Pancreas (tissue), 10 donors: ENCODE measurements around the gene VWDE. TPM values are rescaled to one million over a fixed set of nuclear protein-coding genes. Genes with fewer than 3 reads are reported as not detected.

Source experiments
- ATAC-seq, 4 donors: fragments of 200-7000 bp; cut with Tn5 transposase; one replicate each; pipeline versions ENCODE4 v1.8.0 to v1.9.1; 2020; ENCODE audit warnings: mild to moderate bottlenecking in 4 of 4, moderate library complexity in 4 of 4
- DNase-seq, 6 donors: peaks; one replicate each; pipeline ENCODE4 v3.0.0-alpha.2; 2020
- FAIRE-seq: peaks from 2 replicates; lab custom pipeline; 2012; peaks lifted over from hg19 to GRCh38; lab: Jason Lieb, UNC
- H3K27ac ChIP-seq, 4 donors: fragments of 200-600 bp; sonication (generic); 1 replicate in 3 of 4; 2 replicates in 1 of 4; pipeline versions ENCODE4 v1.5.0 to v1.8.0; 2020
- H3K27me3 ChIP-seq, 4 donors: fragments of 200-600 bp; one replicate each; pipeline ENCODE4 v1.8.0; 2021
- H3K36me3 ChIP-seq, 3 donors: fragments of 200-600 bp; sonication (generic) in 1 of 3; one replicate each; pipeline versions ENCODE4 v1.5.0 to v1.8.0; 2020 to 2021
- H3K4me1 ChIP-seq, 3 donors: fragments of 200-600 bp; one replicate each; pipeline ENCODE4 v1.8.0; 2021
- H3K4me3 ChIP-seq, 4 donors: fragments of 200-600 bp; sonication (generic) in 2 of 4; one replicate each; pipeline versions ENCODE4 v1.5.0 to v1.8.0; 2020 to 2021
- H3K9me3 ChIP-seq, 4 donors: fragments of 200-600 bp; one replicate each; pipeline ENCODE4 v1.8.0; 2021
- CTCF ChIP-seq, 4 donors: fragments of 200-600 bp; sonication (generic) in 3 of 4; IDR thresholded peaks; one replicate each; pipeline versions ENCODE4 v1.5.0 to v1.8.0; 2021; ENCODE audit warnings: antibody characterized with exemption in 4 of 4
- WGBS, 2 donors: extraction: QIAGEN DNeasy Blood & Tissue Kit; methylation state at CpG; one replicate each; pipeline ENCODE4 v1.1.7; 2013; 5-methylcytosine and 5-hydroxymethylcytosine counted together
- intact Hi-C, 3 donors: fragments of 100-400 bp; cut with DNase I; formaldehyde crosslinking; loops; one replicate each; pipeline versions ENCODE4 v1.11.1 to v1.14.2; 2022
- polyA plus RNA-seq, 2 donors: library from polyadenylated mRNA; stranded (reverse); fragments of 200-250 nt; gene quantifications; one replicate each; pipeline ENCODE4 v1.2.3, GENCODE V29; 2013
- total RNA-seq, 6 donors: library from RNA; stranded (reverse); fragmentation: NEBNext Ultra II Directional in 4 of 6; extraction: Animal tissue kit (Norgen Biotek cat#: 25700) in 4 of 6; gene quantifications; one replicate each; pipeline versions ENCODE4 v1.2.1 to v1.2.4, GENCODE V29; 2021 to 2023
- donor health status: healthy with polysubstance abuse.
- donor health status: DM: no; HTN: no; CAD: no; lungs with moderate emphysema.
- donor health status: DM: no; HTN: no; CAD: no.
- donor health status: control.
- donor health status: control.
- donor health status: Bipolar disorder and iron deficiency.
- donor health status: DM: yes; HTN: yes; CAD: no.
- donor health status: DM: no; HTN: no; CAD: no.
- donor health status: DM: no; HTN: no; CAD: no.
- donor health status: DM: yes; HTN: yes; CAD: no.

VWDE gene
- total and polyA plus RNA-seq, 8 donors = 0.37 to 7.9 (median 1.2) TPM

DNA sequence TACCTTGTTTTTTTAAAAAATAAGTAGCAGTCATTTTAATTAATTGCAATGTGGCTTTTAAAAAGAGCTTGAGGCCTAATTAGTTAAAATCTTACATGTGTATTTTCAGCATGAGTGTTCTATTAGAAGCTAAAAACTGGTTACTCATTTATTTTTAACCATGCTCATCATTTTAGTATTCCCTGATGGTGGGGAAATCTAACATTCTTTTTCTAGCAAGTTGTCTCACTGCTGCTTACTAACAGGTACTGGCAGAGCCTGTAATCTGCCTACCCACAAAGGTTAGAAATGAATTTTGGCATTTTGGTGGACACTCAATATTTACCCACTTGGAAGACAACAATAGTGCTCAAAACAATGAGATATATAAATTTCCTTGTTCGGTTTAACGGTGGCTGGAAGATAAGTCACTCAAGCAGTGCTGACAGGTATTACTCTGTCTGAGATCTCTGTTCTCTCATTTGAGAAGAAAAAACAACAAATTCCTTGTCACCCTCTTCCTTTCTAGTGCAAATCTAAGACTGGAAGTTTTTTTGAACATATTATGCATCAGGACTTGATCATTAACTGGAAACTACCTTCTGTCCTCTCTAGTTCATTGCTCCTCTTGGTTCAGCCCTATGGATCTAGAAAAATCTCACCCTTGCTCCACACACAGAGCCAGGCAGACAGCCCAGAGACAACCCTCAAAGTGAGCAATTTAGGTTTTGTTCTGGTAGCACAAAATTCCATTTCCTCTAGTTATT is 83.3 kb downstream of the VWDE start:
- intact Hi-C loops = loop anchor here (5.0 to 10.0 kb wide), 3 partner anchors 246 to 896 kb away; no protein-coding TSS in a partner anchor
- DNase-seq = no peak
- Histone ChIP-seq H3K27me3 (peaks cover 0 to 2% (median 0%) of the 10 kb centered on the region in 4 donors), H3K4me1 (no peaks in the 10 kb centered on the region), H3K4me3 (no peak overlapping the region), H3K27ac (no peak overlapping the region), H3K9me3 (no peaks in the 10 kb centered on the region), H3K36me3 (no peaks in the 10 kb centered on the region)
- FAIRE-seq = no peak
- ATAC-seq = no peak
- WGBS, 2 donors = 35 to 39% methylated on average over 2 of the region's 2 CpGs
- TF ChIP-seq CTCF (IDR thresholded peaks at IDR 0.05) = no peak

GRCh38 chr7:12317675-12318074 is 86.0 kb downstream of the VWDE start:
- ATAC-seq (no peak), DNase-seq (no peak), FAIRE-seq (no peak)
- H3K9me3 ChIP-seq = no peaks in the 10 kb centered on the region
- H3K36me3 ChIP-seq = no peaks in the 10 kb centered on the region
- peaks cover 0 to 5% (median 0%) of the 10 kb centered on the region in 4 donors for H3K27me3 ChIP-seq
- TF ChIP-seq CTCF (IDR thresholded peaks at IDR 0.05) = no peak
- intact Hi-C loops = no loop called here
- no peak overlapping the region for H3K27ac ChIP-seq
- no peaks in the 10 kb centered on the region for H3K4me1 ChIP-seq
- no peak overlapping the region for H3K4me3 ChIP-seq
- 81 to 83% methylated on average over 1 of the region's 1 CpG for WGBS, 2 donors

- FAIRE-seq (no peak), ATAC-seq (no peak), DNase-seq (no peak)
- no peak overlapping the region for H3K4me3 ChIP-seq
- WGBS, 2 donors = 78 to 87% methylated on average over 3 of the region's 3 CpGs
- no peak overlapping the region for H3K27ac ChIP-seq
- no peaks in the 10 kb centered on the region for H3K9me3 ChIP-seq
- H3K36me3 ChIP-seq = no peaks in the 10 kb centered on the region
- TF ChIP-seq CTCF (IDR thresholded peaks at IDR 0.05) = no peak
- intact Hi-C loops = no loop called here
- H3K4me1 ChIP-seq = no peaks in the 10 kb centered on the region
- H3K27me3 ChIP-seq = peaks cover 0 to 5% (median 0%) of the 10 kb centered on the region in 4 donors
Observed at GRCh38 chr7:12316925-12317324, 86.7 kb downstream of the VWDE start.

DNA sequence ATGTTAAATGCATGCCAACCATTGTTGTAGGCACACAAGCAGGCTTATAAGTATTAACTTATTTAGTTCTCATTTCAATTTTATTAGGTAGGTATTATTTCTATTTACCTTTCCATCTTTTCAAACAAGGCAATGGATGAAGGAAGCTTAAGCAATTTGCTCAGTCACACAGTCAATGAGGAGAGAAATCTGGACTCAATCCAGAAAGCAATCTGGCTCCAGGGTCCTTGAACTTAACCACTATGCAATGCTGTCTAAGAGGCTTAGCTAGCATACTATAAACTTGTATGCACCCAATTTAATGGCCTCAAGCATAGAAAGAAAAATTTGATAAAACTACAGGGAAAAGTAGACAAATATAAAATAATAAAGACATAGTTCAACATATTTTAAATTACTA is 88.6 kb downstream of the VWDE start:
- Histone ChIP-seq H3K9me3 (no peaks in the 10 kb centered on the region), H3K27ac (no peak overlapping the region), H3K36me3 (no peaks in the 10 kb centered on the region), H3K4me1 (no peaks in the 10 kb centered on the region), H3K4me3 (no peak overlapping the region), H3K27me3 (peaks cover 0 to 5% (median 0%) of the 10 kb centered on the region in 4 donors)
- intact Hi-C loops = no loop called here
- TF ChIP-seq CTCF (IDR thresholded peaks at IDR 0.05) = no peak
- ATAC-seq (peak in 1 of 4 donors; percentile 37), DNase-seq (no peak), FAIRE-seq (no peak)

GRCh38 chr7:12314199-12314598 is 89.5 kb downstream of the VWDE start:
- Histone ChIP-seq H3K9me3 (no peaks in the 10 kb centered on the region), H3K27ac (no peak overlapping the region), H3K27me3 (peaks cover 0 to 5% (median 0%) of the 10 kb centered on the region in 4 donors), H3K4me3 (no peak overlapping the region), H3K36me3 (no peaks in the 10 kb centered on the region), H3K4me1 (no peaks in the 10 kb centered on the region)
- intact Hi-C loops = no loop called here
- FAIRE-seq (no peak), ATAC-seq (no peak), DNase-seq (no peak)
- TF ChIP-seq CTCF (IDR thresholded peaks at IDR 0.05) = no peak
